Memory B cell (primary cell): ENCODE measurements around the gene ACVR2B.

ENCODE experiments used
- ATAC-seq: fragments of 150-1000 bp; cut with Tn5 transposase; 2 replicates; pipeline ENCODE4 v1.10.0; 2021; ENCODE audit warnings: low read depth, mild to moderate bottlenecking, moderate library complexity
- DNase-seq, 2 donors: peaks; one replicate each; pipeline ENCODE4 v3.0.0; 2022; ENCODE audit warnings: low spot score in 2 of 2
- H3K27ac Mint-ChIP-seq: one replicate; pipeline ENCODE4 v1.8.0; 2022; ENCODE audit warnings: mild to moderate bottlenecking, moderate library complexity, mixed read lengths
- H3K27me3 Mint-ChIP-seq: one replicate; pipeline ENCODE4 v1.8.0; 2022; ENCODE audit warnings: mixed read lengths
- H3K36me3 Mint-ChIP-seq: one replicate; pipeline ENCODE4 v1.8.0; 2022; ENCODE audit warnings: mild to moderate bottlenecking, mixed read lengths
- H3K4me1 Mint-ChIP-seq: one replicate; pipeline ENCODE4 v1.8.0; 2022; ENCODE audit warnings: mixed read lengths
- H3K4me3 Mint-ChIP-seq: one replicate; pipeline ENCODE4 v1.8.0; 2022; ENCODE audit warnings: mild to moderate bottlenecking, moderate library complexity, mixed read lengths
- H3K9me3 Mint-ChIP-seq: one replicate; pipeline ENCODE4 v1.8.0; 2022; ENCODE audit warnings: mixed read lengths

The ACVR2B gene

DNA sequence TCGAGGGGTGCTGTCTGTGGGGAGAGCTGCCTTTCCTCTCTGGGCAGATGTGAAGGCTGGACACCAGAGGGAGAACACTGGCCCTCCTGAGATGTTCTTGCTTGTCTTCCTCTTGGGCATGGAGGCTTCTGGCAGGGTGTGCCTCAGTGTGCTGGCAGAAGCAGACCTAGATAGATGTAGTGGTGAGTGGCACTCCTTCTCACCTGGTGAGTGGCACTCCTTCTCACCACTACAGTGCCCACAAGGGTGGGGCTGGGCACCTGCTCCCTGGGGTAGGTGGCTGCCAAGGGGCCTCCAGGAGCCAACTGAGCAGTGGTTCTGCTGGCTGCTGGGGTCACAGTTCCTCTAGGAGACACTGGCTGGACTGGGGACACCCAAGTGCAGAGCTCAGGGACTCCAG, 18.7 kb downstream of the ACVR2B start:
- Mint-ChIP-seq H3K4me1 (peaks cover 2% of the 10 kb centered on the region), H3K36me3 (peaks cover 5% of the 10 kb centered on the region)

DNA sequence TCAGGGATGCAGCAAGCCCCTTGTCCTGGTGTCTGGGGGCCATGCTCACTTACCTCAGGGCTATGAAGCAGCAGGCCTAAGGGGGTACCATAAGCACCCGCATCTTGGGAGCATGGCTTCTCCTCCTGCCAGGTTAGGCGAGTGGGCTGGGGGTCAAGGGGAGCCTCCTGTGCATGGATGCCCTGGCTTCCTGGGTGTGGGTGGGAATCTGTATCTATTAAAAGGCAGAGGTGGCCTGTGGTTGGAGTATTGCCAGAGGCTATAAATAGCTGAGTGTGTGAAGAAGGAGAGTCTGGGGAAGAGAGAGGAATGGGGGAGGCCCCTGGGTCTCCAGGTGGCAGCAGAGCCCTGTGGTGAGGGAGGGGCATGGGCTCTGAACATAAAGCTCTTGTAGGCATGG, 19.5 kb downstream of the ACVR2B start:
- DNase-seq (no peak), ATAC-seq (no peak)
- Mint-ChIP-seq H3K27me3 (no peaks in the 10 kb centered on the region), H3K27ac (no peak overlapping the region), H3K36me3 (peaks cover 5% of the 10 kb centered on the region), H3K4me3 (no peak overlapping the region), H3K9me3 (peaks cover 12% of the 10 kb centered on the region), H3K4me1 (peaks cover 2% of the 10 kb centered on the region)

More for the DNA sequence above, 18.7 kb downstream of the ACVR2B start:
- Mint-ChIP-seq H3K27ac (no peak overlapping the region), H3K4me3 (no peak overlapping the region), H3K9me3 (peaks cover 12% of the 10 kb centered on the region), H3K27me3 (no peaks in the 10 kb centered on the region)
- DNase-seq = no peak
- ATAC-seq = no peak

DNA sequence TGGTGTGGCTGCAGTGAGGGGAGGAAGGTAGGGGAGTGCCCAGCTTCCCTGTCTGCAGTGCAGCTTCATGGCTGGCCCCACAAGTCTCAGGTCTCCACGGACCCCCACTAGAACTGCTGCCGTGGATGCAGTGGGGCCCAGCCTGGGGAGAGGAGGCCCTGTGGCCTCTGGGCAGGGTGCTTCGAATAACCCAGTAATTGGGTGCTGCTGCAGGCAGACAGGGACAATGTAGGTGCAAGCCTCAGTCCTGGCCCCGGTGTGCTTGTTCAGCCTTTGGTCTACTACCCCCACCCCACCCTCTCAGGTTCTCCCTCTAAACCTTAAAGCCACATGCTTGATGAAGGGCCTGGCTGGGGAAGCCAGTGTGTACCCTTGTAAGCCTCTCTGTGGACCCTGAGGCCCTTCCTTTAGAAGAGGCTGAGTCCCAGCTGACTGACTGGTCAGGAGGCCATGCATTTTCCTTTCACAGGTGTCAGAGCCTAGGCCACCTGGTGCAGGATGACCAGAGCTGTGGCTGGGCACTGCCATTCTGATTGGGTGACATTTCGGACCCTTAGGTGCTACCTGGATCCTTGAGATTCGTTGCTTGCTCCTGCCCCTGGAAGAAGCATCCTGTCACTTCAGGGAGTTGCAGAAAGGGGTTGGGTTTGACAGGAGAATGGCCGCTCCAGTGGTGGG, 21.4 kb downstream of the ACVR2B start:
- no peak for ATAC-seq

DNA sequence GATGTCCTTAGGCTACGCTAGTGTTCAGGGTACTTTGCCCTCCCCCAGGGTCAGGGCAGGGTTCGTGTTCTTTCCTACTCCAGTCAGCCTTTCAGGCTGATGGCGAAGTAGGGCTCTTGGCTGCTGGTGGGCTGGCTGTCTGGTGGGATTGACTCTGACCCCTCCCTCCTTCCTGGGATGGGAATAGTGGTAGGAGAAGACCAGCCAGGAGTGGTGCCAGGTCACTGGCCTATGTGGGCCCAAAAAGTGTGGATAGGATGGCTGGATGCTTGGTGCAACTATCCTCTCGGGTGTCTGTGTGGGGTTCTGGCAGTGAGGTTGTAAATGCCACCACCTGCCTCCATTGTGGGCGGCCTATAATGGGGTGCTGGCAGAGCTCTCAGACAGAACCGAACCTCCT, 22.0 kb downstream of the ACVR2B start:
- H3K27me3 Mint-ChIP-seq = no peaks in the 10 kb centered on the region
- DNase-seq (no peak), ATAC-seq (no peak)
- no peaks in the 10 kb centered on the region for H3K36me3 Mint-ChIP-seq
- H3K27ac Mint-ChIP-seq = no peak overlapping the region
- peaks cover 1% of the 10 kb centered on the region for H3K9me3 Mint-ChIP-seq
- peaks cover 2% of the 10 kb centered on the region for H3K4me1 Mint-ChIP-seq
- no peak overlapping the region for H3K4me3 Mint-ChIP-seq

More for the DNA sequence above, 21.4 kb downstream of the ACVR2B start:
- no peak overlapping the region for H3K27ac Mint-ChIP-seq
- H3K4me3 Mint-ChIP-seq = no peak overlapping the region
- H3K9me3 Mint-ChIP-seq = peaks cover 5% of the 10 kb centered on the region
- peaks cover 2% of the 10 kb centered on the region for H3K4me1 Mint-ChIP-seq
- DNase-seq = no peak
- no peaks in the 10 kb centered on the region for H3K27me3 Mint-ChIP-seq
- H3K36me3 Mint-ChIP-seq = no peaks in the 10 kb centered on the region

DNA sequence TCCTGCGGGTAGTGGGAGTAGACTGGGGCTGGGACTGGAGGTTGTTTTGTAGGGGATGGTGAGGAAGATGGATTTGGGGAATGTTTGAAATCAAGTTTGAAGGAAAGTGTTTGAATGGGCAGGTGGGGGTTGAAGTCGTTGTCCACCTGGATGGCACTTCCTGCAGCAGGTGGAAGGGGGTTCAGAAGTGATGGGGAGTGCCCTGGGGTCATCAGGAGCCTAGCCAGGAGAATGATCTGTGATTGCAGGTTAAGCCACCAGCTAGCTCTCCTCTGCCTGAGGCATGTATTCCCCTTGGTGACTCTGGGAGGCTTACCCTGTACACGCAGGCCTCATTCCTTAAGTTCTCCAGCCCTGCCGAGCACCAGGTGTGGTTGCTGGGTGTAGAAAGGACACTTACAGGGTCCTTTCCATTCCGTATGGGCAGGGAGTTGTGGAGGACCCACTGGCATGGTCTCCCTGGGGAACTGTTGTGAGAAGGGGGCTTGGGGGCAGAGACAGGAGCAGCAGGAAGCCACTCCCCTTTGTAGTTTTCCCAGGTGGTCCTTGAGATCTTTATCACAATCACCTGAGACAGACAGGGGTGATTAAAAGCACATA, 22.6 kb downstream of the ACVR2B start:
- H3K9me3 Mint-ChIP-seq = no peaks in the 10 kb centered on the region
- H3K4me3 Mint-ChIP-seq = no peak overlapping the region
- H3K27me3 Mint-ChIP-seq = no peaks in the 10 kb centered on the region
- H3K36me3 Mint-ChIP-seq = no peaks in the 10 kb centered on the region
- H3K4me1 Mint-ChIP-seq = peaks cover 2% of the 10 kb centered on the region
- no peak overlapping the region for H3K27ac Mint-ChIP-seq
- ATAC-seq = no peak
- no peak for DNase-seq

DNA sequence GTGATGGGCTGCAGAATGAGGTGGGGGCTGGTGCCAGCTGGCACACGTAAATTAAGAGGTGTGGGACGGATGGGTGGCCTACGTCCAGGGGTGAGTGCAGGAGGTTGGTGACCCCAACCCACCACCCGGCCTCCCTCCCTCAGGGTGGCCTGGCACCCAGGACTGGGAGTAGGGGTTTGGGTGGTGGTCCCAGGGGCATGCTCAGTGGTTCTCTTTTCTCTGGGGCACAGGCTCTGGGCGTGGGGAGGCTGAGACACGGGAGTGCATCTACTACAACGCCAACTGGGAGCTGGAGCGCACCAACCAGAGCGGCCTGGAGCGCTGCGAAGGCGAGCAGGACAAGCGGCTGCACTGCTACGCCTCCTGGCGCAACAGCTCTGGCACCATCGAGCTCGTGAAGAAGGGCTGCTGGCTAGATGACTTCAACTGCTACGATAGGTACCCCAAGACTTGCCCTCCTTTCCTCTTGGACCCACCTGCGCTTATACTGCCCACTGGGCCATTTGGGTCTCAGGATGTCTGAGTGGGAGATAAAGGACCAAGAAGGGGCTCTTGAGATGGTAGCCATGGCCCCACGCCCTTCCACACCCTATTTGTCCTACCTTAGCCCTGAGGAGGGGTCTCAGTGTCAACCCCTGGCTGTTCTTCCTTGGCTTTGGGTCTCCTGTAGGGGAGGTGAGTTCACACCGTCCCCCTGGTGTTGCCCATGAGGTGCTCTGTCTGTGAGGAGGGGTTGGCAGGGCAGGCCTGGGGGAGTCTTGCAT, 23.5 kb downstream of the ACVR2B start:
- DNase-seq = no peak
- Mint-ChIP-seq H3K9me3 (no peaks in the 10 kb centered on the region), H3K4me1 (peaks cover 2% of the 10 kb centered on the region), H3K27ac (no peak overlapping the region), H3K4me3 (no peak overlapping the region), H3K27me3 (no peaks in the 10 kb centered on the region), H3K36me3 (peaks cover under 1% of the 10 kb centered on the region)
- ATAC-seq = no peak

DNA sequence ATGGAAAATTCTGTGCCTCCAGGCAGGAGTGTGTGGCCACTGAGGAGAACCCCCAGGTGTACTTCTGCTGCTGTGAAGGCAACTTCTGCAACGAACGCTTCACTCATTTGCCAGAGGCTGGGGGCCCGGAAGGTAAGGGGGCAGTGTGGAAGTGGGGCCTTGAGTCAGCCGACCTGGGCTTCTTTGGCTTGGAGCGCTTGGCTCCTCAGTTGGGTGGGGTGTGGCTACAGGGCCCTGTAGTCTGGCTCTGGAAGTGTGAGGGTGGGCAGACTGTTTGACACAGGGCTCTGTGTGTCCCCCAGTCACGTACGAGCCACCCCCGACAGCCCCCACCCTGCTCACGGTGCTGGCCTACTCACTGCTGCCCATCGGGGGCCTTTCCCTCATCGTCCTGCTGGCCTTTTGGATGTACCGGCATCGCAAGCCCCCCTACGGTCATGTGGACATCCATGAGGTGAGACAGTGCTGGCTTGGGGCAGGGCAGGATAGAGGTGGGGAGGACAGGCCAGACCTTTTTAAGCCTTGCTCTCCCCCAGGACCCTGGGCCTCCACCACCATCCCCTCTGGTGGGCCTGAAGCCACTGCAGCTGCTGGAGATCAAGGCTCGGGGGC, 24.3 kb downstream of the ACVR2B start:
- no peak for DNase-seq
- H3K27ac Mint-ChIP-seq = no peak overlapping the region
- peaks cover 3% of the 10 kb centered on the region for H3K36me3 Mint-ChIP-seq

DNA sequence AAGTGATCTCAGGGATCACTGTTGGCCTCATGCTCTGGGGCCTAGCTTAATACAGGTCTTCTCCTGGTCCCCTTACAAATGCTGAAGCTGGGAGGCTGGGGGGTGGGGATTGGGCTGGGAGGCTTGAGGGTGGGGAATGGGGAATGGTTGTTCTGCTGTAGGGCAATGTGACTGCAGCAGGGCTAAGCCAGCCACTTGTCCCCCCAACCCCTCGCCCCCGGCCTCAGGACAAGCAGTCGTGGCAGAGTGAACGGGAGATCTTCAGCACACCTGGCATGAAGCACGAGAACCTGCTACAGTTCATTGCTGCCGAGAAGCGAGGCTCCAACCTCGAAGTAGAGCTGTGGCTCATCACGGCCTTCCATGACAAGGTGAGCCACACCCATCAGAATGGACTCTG, 25.2 kb downstream of the ACVR2B start:
- Mint-ChIP-seq H3K4me1 (no peaks in the 10 kb centered on the region), H3K27me3 (no peaks in the 10 kb centered on the region), H3K4me3 (no peak overlapping the region), H3K9me3 (no peaks in the 10 kb centered on the region), H3K27ac (no peak overlapping the region), H3K36me3 (peaks cover 6% of the 10 kb centered on the region)
- DNase-seq = no peak
- ATAC-seq = no peak

More for the DNA sequence above, 24.3 kb downstream of the ACVR2B start:
- Mint-ChIP-seq H3K9me3 (no peaks in the 10 kb centered on the region), H3K4me1 (no peaks in the 10 kb centered on the region), H3K27me3 (no peaks in the 10 kb centered on the region), H3K4me3 (no peak overlapping the region)
- ATAC-seq = no peak

DNA sequence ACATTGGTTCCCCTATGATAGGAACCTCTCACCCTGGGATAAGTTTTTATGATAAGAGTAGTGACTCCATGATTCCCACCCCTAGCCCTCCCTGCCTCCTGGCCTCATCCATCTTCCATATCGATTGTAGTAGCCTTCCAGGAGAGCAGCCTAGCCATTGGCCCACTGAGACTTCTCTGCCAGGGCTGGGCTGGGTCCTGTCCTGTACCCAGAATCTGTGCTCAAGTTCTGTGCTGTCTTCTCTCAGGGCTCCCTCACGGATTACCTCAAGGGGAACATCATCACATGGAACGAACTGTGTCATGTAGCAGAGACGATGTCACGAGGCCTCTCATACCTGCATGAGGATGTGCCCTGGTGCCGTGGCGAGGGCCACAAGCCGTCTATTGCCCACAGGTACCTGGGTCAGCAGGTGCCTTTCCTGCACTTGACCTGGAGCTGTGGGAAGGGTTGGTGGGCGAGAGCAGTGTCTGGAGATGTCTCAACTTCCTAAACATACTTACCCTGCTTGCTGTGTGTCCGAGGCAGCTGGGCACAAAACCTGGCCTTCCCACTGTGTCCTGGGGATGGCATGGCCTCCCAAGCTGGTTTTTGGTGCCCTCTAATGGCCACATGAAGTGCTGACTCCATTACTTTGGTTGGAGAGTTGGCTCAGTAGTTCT, 25.9 kb downstream of the ACVR2B start:
- Mint-ChIP-seq H3K36me3 (peaks cover 6% of the 10 kb centered on the region), H3K27ac (no peak overlapping the region), H3K9me3 (no peaks in the 10 kb centered on the region)

DNA sequence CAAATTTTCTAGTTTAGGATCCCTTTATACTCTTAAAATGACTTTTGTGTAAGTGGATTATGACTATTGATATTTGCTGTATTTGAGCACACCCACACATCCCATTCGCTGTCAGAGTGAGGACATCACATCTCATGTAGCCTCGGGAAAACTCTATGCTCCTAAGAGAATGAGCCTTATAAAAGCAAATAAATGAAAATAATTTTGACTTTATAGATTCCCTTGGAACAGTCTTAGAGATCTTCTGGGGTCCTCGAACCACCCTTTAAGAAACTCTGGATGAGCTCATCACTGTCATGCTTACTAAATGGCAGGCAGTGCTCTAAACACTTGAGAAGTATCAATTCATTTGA, 26.4 kb downstream of the ACVR2B start:
- H3K27me3 Mint-ChIP-seq = no peaks in the 10 kb centered on the region
- DNase-seq = no peak
- ATAC-seq = no peak
- no peak overlapping the region for H3K27ac Mint-ChIP-seq
- no peak overlapping the region for H3K4me3 Mint-ChIP-seq
- H3K4me1 Mint-ChIP-seq = no peaks in the 10 kb centered on the region
- peaks cover 6% of the 10 kb centered on the region for H3K36me3 Mint-ChIP-seq
- H3K9me3 Mint-ChIP-seq = no peaks in the 10 kb centered on the region

More for the DNA sequence above, 25.9 kb downstream of the ACVR2B start:
- ATAC-seq (peak; percentile 56), DNase-seq (peak; percentile 19 to 24)
- Mint-ChIP-seq H3K27me3 (no peaks in the 10 kb centered on the region), H3K4me1 (no peaks in the 10 kb centered on the region), H3K4me3 (no peak overlapping the region)

DNA sequence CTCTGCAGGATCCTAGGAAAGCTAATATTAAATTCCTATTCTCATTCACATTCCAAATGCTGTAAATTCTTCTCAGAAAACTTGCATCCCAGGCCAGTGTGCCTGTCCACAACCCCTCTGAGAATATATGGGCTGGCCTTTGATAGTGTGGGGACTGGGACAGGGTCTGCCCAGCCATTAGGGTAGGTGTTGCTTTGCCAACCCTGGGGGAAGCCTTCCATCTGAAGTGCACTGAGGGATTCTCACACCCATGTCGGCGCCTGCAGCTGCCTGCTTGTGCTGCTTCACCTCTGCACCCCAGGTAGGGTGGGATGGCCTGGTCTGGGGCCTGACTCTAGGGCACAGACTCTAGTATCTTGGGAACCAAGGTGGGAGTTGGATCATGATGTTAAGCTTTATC, 27.2 kb downstream of the ACVR2B start:
- no peak for DNase-seq
- ATAC-seq = no peak
- peaks cover 6% of the 10 kb centered on the region for H3K36me3 Mint-ChIP-seq
- no peak overlapping the region for H3K27ac Mint-ChIP-seq
- no peaks in the 10 kb centered on the region for H3K9me3 Mint-ChIP-seq
- H3K4me1 Mint-ChIP-seq = no peaks in the 10 kb centered on the region
- H3K4me3 Mint-ChIP-seq = no peak overlapping the region
- H3K27me3 Mint-ChIP-seq = no peaks in the 10 kb centered on the region

DNA sequence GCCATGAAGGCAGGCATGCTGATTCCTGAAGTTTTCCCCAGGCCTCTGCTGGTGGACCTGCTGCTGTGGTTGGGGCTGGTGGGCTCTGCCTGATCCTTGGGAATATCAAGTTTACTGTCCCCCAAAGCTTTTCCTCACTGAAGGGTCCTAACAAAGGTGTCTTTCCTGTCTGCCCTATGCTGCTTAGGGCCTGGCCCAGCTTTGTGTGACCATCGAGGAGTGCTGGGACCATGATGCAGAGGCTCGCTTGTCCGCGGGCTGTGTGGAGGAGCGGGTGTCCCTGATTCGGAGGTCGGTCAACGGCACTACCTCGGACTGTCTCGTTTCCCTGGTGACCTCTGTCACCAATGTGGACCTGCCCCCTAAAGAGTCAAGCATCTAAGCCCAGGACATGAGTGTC, 29.3 kb downstream of the ACVR2B start:
- Mint-ChIP-seq H3K27ac (no peak overlapping the region), H3K27me3 (no peaks in the 10 kb centered on the region), H3K9me3 (no peaks in the 10 kb centered on the region), H3K4me1 (peaks cover 3% of the 10 kb centered on the region), H3K36me3 (peaks cover 6% of the 10 kb centered on the region), H3K4me3 (no peak overlapping the region)
- no peak for DNase-seq
- ATAC-seq = no peak

DNA sequence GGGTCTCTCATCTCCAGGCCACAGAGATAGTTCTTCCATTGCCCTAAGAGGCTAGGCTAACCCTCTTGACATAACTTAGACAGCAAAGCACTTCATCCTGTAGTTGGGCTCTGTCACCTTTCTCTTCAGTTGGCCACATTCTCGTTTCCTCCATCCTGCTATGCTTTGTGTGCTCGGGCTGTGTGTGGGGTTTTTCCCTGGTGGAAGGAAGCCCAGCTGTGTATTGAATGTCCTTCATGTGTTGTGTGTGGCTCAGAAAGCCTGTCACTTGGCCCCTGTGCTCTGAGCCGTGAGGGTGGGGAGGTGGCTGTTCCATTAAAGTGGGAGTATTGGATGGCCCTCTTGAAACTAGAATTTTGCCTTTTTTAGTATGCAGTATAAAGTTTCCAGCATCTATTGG, 33.6 kb downstream of the ACVR2B start:
- DNase-seq (no peak), ATAC-seq (no peak)
- Mint-ChIP-seq H3K9me3 (no peaks in the 10 kb centered on the region), H3K27me3 (no peaks in the 10 kb centered on the region), H3K36me3 (peaks cover 4% of the 10 kb centered on the region), H3K4me1 (peaks cover 3% of the 10 kb centered on the region), H3K4me3 (no peak overlapping the region), H3K27ac (no peak overlapping the region)

DNA sequence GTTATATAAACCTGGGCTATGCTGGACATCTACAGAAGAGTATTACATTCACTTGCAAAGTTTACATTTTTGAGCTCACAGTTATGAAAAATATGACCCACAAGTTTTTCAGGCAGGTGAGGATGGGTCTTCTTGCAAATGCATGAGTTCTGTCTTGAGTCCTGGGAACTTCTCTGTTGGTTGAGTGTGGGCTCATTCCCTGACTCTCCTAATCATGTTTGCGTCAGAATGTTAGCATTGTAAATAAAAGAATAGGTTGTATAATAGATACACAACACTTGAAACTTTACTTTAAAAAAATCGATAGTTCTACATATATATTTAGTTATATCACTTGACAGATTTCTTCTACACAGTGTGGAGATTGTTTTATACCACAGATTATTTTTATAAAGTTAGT, 35.3 kb downstream of the ACVR2B start:
- Mint-ChIP-seq H3K36me3 (no peaks in the 10 kb centered on the region), H3K9me3 (no peaks in the 10 kb centered on the region)

More for the DNA sequence above, 35.3 kb downstream of the ACVR2B start:
- Mint-ChIP-seq H3K27ac (no peak overlapping the region), H3K4me3 (no peak overlapping the region), H3K4me1 (peaks cover 3% of the 10 kb centered on the region), H3K27me3 (no peaks in the 10 kb centered on the region)
- no peak for ATAC-seq
- DNase-seq = no peak
